ENCODE results near the gene VEZF1. TPM values are rescaled to one million over a fixed set of nuclear protein-coding genes. Genes with fewer than 3 reads are reported as not detected.
A peak's percentile ranks its signal among the peaks of the same experiment; 100 is the strongest.

Gene VEZF1
- polyA plus RNA-seq, 3 donors, result 28.3 to 40.1 (median 29.0) TPM

- Mint-ChIP-seq H3K27ac (peak overlapping the region; percentile 22 to 84 (median 75)), H3K4me3 (peak overlapping the region in 1 of 2 donors; percentile 30), H3K27me3 (ENCODE audit: low read depth in 3 of 3) (peaks cover 2 to 6% (median 2%) of the 10 kb centered on the region in 3 donors), H3K9me3 (no peaks in the 10 kb centered on the region), H3K36me3 (peaks cover 3 to 12% of the 10 kb centered on the region in 2 donors), H3K4me1 (peaks cover 59% of the 10 kb centered on the region)
- Histone ChIP-seq H3K4me2 (replicated peaks; ENCODE audit: extremely low read depth, low read length, poor library complexity, severe bottlenecking) (peak overlapping the region; percentile 42), H3K4me1 (ENCODE audit: control insufficient read depth in 1 of 2, insufficient read depth in 2 of 2, low read length in 2 of 2) (peaks cover 54 to 69% of the 10 kb centered on the region in 2 donors), H3K27ac (ENCODE audit: low read depth in 1 of 2, low read length in 2 of 2) (no peak overlapping the region), H3K36me3 (replicated peaks in 1 of 2; ENCODE audit: control insufficient read depth in 1 of 2, insufficient read depth in 2 of 2, low read length in 2 of 2) (no peaks in the 10 kb centered on the region), H3K79me2 (ENCODE audit: insufficient read depth, low read length) (peaks cover 14% of the 10 kb centered on the region), H2AFZ (ENCODE audit: insufficient read depth, low read depth, low read length, poor library complexity, severe bottlenecking) (no peak overlapping the region), H4K20me1 (ENCODE audit: insufficient read depth, low read length) (peaks cover 16% of the 10 kb centered on the region), H3K9me3 (replicated peaks in 1 of 2; ENCODE audit: control insufficient read depth in 1 of 2, insufficient read depth in 1 of 2, low read length in 2 of 2) (no peaks in the 10 kb centered on the region), H3K9ac (ENCODE audit: insufficient read depth, low read length, poor library complexity, severe bottlenecking) (no peak overlapping the region), H3K4me3 (replicated peaks in 1 of 3; ENCODE audit: low read depth in 2 of 3, low read length in 3 of 3) (peak overlapping the region in 1 of 3 experiments; percentile 18), H3K27me3 (ENCODE audit: control insufficient read depth in 2 of 2, insufficient read depth in 2 of 2, low read length in 2 of 2) (no peaks in the 10 kb centered on the region)
- intact Hi-C loops (cut with micrococcal nuclease), result no loop called here
- 100% methylated on average over 1 of the region's 5 CpGs for WGBS (ENCODE audit: insufficient coverage)
- DNase-seq, result no peak
- TF ChIP-seq CTCF (IDR thresholded peaks at IDR 0.05), result no peak
Observed at GRCh38 chr17:57940231-57940630, 47.8 kb downstream of the VEZF1 start.

GRCh38 chr17:57939797-57940196, 48.3 kb downstream of the VEZF1 start:
- Histone ChIP-seq H2AFZ (ENCODE audit: insufficient read depth, low read depth, low read length, poor library complexity, severe bottlenecking) (no peak overlapping the region), H4K20me1 (ENCODE audit: insufficient read depth, low read length) (peaks cover 16% of the 10 kb centered on the region), H3K4me3 (replicated peaks in 1 of 3; ENCODE audit: low read depth in 2 of 3, low read length in 3 of 3) (peak overlapping the region in 1 of 3 experiments; percentile 18), H3K27me3 (ENCODE audit: control insufficient read depth in 2 of 2, insufficient read depth in 2 of 2, low read length in 2 of 2) (no peaks in the 10 kb centered on the region), H3K4me2 (replicated peaks; ENCODE audit: extremely low read depth, low read length, poor library complexity, severe bottlenecking) (peak overlapping the region; percentile 42), H3K79me2 (ENCODE audit: insufficient read depth, low read length) (peaks cover 10% of the 10 kb centered on the region), H3K9me3 (replicated peaks in 1 of 2; ENCODE audit: control insufficient read depth in 1 of 2, insufficient read depth in 1 of 2, low read length in 2 of 2) (no peaks in the 10 kb centered on the region), H3K36me3 (replicated peaks in 1 of 2; ENCODE audit: control insufficient read depth in 1 of 2, insufficient read depth in 2 of 2, low read length in 2 of 2) (no peaks in the 10 kb centered on the region), H3K4me1 (ENCODE audit: control insufficient read depth in 1 of 2, insufficient read depth in 2 of 2, low read length in 2 of 2) (peaks cover 56 to 70% of the 10 kb centered on the region in 2 donors), H3K27ac (ENCODE audit: low read depth in 1 of 2, low read length in 2 of 2) (peak overlapping the region in 1 of 2 donors; percentile 21), H3K9ac (ENCODE audit: insufficient read depth, low read length, poor library complexity, severe bottlenecking) (no peak overlapping the region)
- Mint-ChIP-seq H3K9me3 (no peaks in the 10 kb centered on the region), H3K4me1 (peaks cover 62% of the 10 kb centered on the region), H3K36me3 (peaks cover 3 to 9% of the 10 kb centered on the region in 2 donors), H3K27ac (peak overlapping the region; percentile 21 to 84 (median 79)), H3K4me3 (peak overlapping the region; percentile 34 to 46), H3K27me3 (ENCODE audit: low read depth in 3 of 3) (peaks cover 2 to 8% (median 3%) of the 10 kb centered on the region in 3 donors)
- DNase-seq, result peak; percentile 67 to 83 (median 78)
- no peak for TF ChIP-seq CTCF (IDR thresholded peaks at IDR 0.05)
- WGBS (ENCODE audit: insufficient coverage), result no CpG with 5 or more reads among the region's 7 CpGs
- intact Hi-C loops (cut with micrococcal nuclease), result no loop called here
